GM12873 (cell line): ENCODE measurements around the gene AGXT.

ENCODE experiments used
- TF ChIP-seq, protein P1 (sequence below): IDR thresholded peaks from 2 replicates; pipeline ENCODE4 v1.5.1; 2012; ENCODE audit warnings: low read depth, mild to moderate bottlenecking, moderate library complexity, low read length, control low read depth; ENCODE audit not compliant: insufficient read depth; ENCODE audit errors: missing control alignments

The AGXT gene

GRCh38 chr2:240901986-240902614 lies 33.5 kb downstream of the AGXT start:
- TF ChIP-seq, protein P1, sequence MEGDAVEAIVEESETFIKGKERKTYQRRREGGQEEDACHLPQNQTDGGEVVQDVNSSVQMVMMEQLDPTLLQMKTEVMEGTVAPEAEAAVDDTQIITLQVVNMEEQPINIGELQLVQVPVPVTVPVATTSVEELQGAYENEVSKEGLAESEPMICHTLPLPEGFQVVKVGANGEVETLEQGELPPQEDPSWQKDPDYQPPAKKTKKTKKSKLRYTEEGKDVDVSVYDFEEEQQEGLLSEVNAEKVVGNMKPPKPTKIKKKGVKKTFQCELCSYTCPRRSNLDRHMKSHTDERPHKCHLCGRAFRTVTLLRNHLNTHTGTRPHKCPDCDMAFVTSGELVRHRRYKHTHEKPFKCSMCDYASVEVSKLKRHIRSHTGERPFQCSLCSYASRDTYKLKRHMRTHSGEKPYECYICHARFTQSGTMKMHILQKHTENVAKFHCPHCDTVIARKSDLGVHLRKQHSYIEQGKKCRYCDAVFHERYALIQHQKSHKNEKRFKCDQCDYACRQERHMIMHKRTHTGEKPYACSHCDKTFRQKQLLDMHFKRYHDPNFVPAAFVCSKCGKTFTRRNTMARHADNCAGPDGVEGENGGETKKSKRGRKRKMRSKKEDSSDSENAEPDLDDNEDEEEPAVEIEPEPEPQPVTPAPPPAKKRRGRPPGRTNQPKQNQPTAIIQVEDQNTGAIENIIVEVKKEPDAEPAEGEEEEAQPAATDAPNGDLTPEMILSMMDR: no peak

- TF ChIP-seq, protein P1: no peak
Observed at GRCh38 chr2:240902615-240903041, 34.0 kb downstream of the AGXT start.

DNA sequence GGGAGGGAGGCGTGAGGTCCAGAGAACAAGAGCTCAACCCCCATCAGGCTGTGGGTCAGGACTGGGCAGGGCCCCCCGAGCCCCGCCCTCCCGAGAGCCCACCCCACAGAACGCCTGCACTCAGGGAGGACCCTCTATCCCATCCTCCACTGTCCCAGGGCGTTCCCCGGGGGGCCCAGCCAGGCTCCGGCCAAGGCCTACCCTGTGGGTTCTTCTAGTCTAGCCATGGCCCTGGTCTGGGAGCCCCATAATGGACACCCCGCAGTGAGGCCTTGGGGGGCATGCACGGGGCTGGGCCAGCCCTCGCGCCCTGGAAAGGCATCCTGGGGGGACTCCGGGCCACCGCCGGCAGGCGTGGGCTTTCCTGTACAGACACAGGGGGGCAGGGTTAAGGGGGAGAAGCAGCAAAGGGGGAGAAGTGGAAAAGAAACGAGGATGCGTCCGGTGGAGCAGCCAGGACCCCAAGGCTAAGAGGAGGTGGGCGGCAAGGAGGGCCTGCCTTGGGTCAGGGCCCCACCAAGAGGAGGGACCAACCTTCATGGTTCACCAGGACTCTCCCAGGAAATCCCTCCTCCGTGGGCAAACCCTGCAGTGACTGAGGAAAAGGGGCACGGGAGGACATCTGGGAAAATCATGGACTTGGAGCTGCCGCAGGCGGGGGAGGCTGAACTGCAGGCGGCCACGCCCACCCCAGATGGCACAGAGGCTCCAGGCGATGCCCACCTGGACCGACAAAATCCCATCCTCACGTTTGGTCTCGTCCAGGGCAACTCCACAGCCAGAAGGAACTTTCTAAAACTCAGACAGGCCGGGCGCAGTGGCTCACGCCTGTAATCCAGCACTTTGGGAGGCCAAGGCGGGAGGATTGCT lies 34.8 kb downstream of the AGXT start:
- TF ChIP-seq, protein P1: no peak

GRCh38 chr2:240904216-240905175 lies 35.9 kb downstream of the AGXT start:
- TF ChIP-seq, protein P1: no peak

- TF ChIP-seq, protein P1: no peak
Observed at GRCh38 chr2:240905176-240905781, 36.7 kb downstream of the AGXT start.

DNA sequence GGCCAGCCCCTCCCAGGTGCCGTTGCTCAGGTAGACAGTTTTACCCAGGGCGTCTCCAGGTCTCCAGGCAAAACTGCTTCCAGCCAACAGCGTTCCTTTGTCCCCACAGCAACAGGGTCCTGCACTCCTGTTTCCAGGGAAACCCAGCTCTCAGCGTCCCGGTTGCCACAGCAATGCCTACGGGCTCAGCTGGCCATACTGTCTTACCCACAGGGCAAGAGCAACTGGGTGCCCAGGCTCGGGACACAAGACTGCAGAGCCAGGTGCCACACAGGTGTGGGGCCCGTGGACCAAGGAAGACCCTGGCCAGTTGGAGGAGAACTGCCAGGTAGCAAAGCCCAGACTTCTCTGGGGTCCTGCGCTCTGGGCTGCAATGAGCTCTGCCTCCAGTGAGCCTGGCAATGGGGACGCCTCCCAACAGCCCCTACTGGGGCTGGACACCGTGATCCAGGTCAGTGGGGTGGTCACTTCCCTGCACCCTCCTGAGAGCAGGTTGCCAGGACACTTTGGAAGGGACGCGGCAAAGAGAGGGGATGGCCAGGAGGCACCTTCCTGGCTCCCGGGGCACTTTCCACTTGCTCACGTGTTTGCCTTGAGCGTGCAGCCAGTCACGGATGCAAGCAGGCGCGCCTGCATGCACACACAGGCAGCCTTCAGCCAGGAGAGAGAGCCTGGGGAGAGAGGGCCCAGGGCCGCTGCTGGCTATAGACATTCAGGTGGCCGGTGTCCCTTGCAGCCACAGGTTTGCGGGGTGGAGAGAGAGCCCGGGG lies 37.7 kb downstream of the AGXT start, which contains the start of gene CROCC2:
Gene CROCC2, plus strand, starts transcription at position 196 of the 770 bp plus-strand sequence. Its CDS starts 178 bp downstream, at position 374.
- TF ChIP-seq, protein P1: no peak
